Cardiac muscle cell (in vitro differentiated cells and primary cell): ENCODE data around the gene HK2. TPM values are rescaled to one million over a fixed set of nuclear protein-coding genes. Genes with fewer than 3 reads are reported as not detected.

Source experiments
- DNase-seq, 2 donors: peaks; one replicate each; pipeline versions ENCODE4 v3.0.0 to v3.0.0-alpha.2; 2010 to 2017; ENCODE audit warnings: low read depth in 1 of 2, low spot score in 1 of 2
- H3K27ac ChIP-seq: fragments of 200-600 bp; sonication (generic); 2 replicates; pipeline ENCODE4 v1.5.1; 2016
- H3K27me3 ChIP-seq: fragments of 200-600 bp; sonication (generic); 2 replicates; pipeline ENCODE4 v1.6.0; 2016; ENCODE audit warnings: control low read depth
- H3K36me3 ChIP-seq: fragments of 200-600 bp; sonication (generic); 2 replicates; pipeline ENCODE4 v1.5.1; 2016; ENCODE audit warnings: control low read depth
- H3K4me1 ChIP-seq: fragments of 200-600 bp; sonication (generic); 2 replicates; pipeline ENCODE4 v1.8.1; 2017; ENCODE audit warnings: low read depth, mild to moderate bottlenecking, mixed run types
- H3K4me3 ChIP-seq: fragments of 200-600 bp; sonication (generic); 2 replicates; pipeline ENCODE4 v1.5.1; 2016; ENCODE audit warnings: mild to moderate bottlenecking
- H3K9me3 ChIP-seq: fragments of 200-600 bp; sonication (generic); 2 replicates; pipeline ENCODE4 v1.5.1; 2017; ENCODE audit warnings: low read depth, mild to moderate bottlenecking, control low read depth
- CTCF ChIP-seq: IDR thresholded peaks from 2 replicates; pipeline ENCODE4 v1.5.1; 2012; ENCODE audit warnings: low read depth, mild to moderate bottlenecking, low read length
- polyA plus RNA-seq: library from polyadenylated mRNA; unstranded; fragments of >200 nt; fragmentation: Nextera tagmentation; extraction: Ambion mirVana; gene quantifications from 2 replicates; pipeline ENCODE4 v1.2.1, GENCODE V29; 2016
- total RNA-seq: library from RNA; depleted of rRNA; stranded (reverse); fragments of >200 nt; gene quantifications from 2 replicates; pipeline ENCODE4 v1.2.3, GENCODE V29; 2016

Gene HK2
- total and polyA plus RNA-seq, 2 experiments from 2014 or later: 77.3 to 127 TPM

DNA sequence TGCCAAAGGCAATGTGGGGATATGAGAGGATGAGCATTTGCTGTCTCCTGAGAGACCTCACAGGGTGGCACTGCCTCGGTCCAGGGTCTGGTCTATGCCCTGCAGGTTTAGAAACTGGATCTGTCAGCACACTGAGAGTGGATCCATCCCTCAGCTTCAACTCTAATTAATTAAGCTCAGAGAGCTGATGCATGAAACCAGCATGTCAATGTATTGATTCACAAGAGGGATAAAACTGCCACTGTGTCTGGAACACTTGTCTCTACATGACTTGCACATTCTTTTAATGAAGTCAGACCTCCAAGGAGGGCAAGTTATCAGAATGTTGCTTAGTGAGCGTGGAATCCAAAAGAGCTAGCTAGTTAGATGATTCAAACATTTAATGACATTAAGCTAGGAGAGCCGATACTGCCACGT lies 102.1 kb downstream of the HK2 start:
- no peak for TF ChIP-seq CTCF
- DNase-seq: no peak

DNA sequence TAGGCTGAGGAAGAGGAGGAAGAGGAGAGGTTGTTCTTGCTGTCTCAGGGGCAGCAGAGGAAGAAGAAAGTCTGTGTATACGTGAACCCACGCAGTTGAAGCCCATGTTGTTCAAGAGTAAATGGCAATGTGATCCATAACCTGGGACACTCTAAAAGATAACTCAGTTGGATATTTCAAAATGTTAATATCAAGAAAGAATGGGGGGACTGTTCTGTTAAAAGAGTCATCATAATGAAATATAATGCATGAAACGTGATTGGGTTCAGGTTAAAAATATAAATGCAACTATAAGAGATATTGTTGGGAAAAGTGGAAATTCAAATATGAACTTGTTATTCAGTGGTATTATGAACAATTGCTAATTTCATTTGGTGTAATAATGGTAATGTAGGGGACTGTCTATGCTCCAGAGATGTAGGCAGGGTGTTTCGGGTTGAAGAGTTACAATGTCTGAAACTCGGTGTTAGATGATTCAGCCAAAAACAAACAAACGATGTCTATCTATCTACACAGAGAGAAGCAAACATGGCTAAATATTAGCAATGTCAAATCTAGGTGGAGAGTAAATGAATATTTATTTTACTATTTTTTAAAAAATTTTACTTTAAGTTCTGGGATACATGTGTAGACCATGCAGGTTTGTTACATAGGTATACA lies 103.4 kb downstream of the HK2 start:
- Histone ChIP-seq H3K27me3 (no peaks in the 10 kb centered on the region), H3K4me3 (no peak overlapping the region), H3K9me3 (no peaks in the 10 kb centered on the region), H3K4me1 (no peaks in the 10 kb centered on the region), H3K27ac (no peak overlapping the region), H3K36me3 (no peaks in the 10 kb centered on the region)
- no peak for DNase-seq
- no peak for TF ChIP-seq CTCF

More for the DNA sequence above, 102.1 kb downstream of the HK2 start:
- H3K27ac ChIP-seq: no peak overlapping the region
- H3K4me3 ChIP-seq: no peak overlapping the region
- no peaks in the 10 kb centered on the region for H3K9me3 ChIP-seq
- no peaks in the 10 kb centered on the region for H3K4me1 ChIP-seq
- H3K27me3 ChIP-seq: no peaks in the 10 kb centered on the region
- H3K36me3 ChIP-seq: no peaks in the 10 kb centered on the region

DNA sequence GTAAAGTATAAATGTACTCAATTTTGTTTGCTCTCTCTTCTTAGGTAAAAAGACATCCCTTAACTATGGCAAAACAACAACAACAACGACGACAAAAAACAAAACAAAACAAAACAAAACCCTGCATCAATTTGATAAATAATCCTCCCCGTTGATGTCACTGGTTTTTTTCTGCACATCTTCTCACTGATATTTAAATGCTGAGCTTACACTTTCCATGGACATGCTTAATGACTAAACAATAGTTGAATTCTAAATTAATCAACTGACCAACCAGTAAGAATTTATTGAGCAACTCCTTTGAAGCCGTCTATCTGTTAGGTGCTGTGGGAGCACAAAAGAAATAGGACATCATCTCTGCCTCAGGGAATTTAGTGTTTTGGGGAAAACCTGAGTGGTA lies 104.3 kb downstream of the HK2 start:
- H3K27me3 ChIP-seq: no peaks in the 10 kb centered on the region
- DNase-seq: no peak
- H3K4me1 ChIP-seq: no peaks in the 10 kb centered on the region
- H3K4me3 ChIP-seq: no peak overlapping the region
- TF ChIP-seq CTCF: no peak
- no peaks in the 10 kb centered on the region for H3K36me3 ChIP-seq
- no peaks in the 10 kb centered on the region for H3K9me3 ChIP-seq
- H3K27ac ChIP-seq: no peak overlapping the region

DNA sequence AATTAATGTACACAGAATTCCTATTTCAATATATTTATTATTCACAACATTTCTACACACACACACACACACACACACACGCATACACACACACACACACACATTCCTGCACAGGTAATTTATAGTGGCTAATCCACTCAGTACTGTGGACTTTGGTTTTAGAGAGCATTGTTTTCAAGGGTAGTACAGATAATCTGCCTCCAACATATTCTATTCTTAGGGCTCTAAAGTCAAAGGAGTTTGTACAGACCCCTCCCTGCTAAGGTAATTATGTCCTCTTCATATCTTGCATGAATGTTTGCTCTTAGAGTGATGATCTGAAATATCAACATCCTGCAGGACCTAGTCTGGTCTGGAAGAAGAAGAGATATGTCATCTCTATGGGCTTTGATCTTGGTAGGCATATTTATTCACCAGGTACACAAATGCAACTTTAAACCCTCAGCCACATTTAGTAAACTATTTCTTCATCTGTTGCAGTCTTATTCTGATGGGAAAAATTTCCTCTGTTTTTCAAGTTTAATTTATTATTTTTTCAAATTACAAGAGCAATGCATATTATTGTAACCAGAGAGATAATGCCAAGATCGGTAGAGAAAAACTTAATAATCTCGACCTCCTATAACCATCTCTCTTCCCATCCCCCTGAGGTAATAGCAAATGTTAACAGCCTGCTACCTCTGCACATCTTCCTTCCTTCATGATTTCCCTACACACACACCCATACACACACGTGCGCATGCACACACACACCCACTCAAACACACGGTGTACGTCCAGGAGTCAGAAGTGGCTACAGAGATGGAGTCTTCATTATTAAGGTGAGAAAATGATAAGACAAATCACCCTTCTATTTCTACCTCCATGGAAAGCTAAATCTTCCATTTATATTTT lies 106.2 kb downstream of the HK2 start:
- Histone ChIP-seq H3K27ac (no peak overlapping the region), H3K36me3 (no peaks in the 10 kb centered on the region), H3K27me3 (no peaks in the 10 kb centered on the region), H3K4me1 (no peaks in the 10 kb centered on the region), H3K4me3 (no peak overlapping the region), H3K9me3 (no peaks in the 10 kb centered on the region)
- TF ChIP-seq CTCF: no peak
- DNase-seq: no peak

DNA sequence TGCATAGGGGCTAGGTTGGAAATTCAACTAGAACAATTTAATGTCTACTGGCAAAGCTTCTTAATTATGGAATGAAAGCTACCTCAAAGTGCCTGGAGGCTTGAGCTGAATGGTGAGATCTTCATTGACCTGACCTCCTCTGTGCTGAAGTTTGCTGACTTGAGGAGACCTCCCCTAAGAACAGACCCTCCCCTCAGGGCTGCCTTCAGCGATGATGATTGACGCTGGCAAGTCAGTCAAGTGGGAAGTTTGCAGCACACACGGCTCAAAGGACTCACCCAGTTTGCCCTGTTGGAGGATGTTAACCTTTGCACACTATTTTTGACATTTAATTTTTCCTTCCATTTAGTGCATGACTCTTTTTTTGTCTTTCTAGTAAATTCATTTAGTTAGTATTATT lies 107.4 kb downstream of the HK2 start:
- Histone ChIP-seq H3K27ac (no peak overlapping the region), H3K4me1 (no peaks in the 10 kb centered on the region), H3K9me3 (no peaks in the 10 kb centered on the region), H3K27me3 (no peaks in the 10 kb centered on the region), H3K4me3 (no peak overlapping the region), H3K36me3 (no peaks in the 10 kb centered on the region)
- no peak for DNase-seq
- TF ChIP-seq CTCF: no peak
